22Rv1 (cell line): ENCODE measurements around the gene MAP3K9.

ENCODE experiments used
- H3K27ac ChIP-seq: fragments of 450-650 bp; 2 replicates; pipeline ENCODE4 v1.5.1; 2017
- CTCF ChIP-seq: fragments of 450-650 bp; IDR thresholded peaks from 2 replicates; pipeline ENCODE4 v1.5.1; 2017; ENCODE audit warnings: mild to moderate bottlenecking
- ZFX ChIP-seq: fragments of 450-650 bp; IDR thresholded peaks from 2 replicates; pipeline ENCODE4 v1.6.1; 2017; ENCODE audit warnings: antibody characterized with exemption, borderline replicate concordance

Gene MAP3K9

GRCh38 chr14:70731447-70732239, 77.7 kb downstream of the MAP3K9 start:
- no peak for TF ChIP-seq ZFX
- TF ChIP-seq CTCF = no peak
- H3K27ac ChIP-seq = no peak overlapping the region

GRCh38 chr14:70730393-70730792, 78.9 kb downstream of the MAP3K9 start:
- H3K27ac ChIP-seq = no peak overlapping the region
- TF ChIP-seq ZFX (no peak), CTCF (no peak)

- TF ChIP-seq CTCF (no peak), ZFX (no peak)
- no peak overlapping the region for H3K27ac ChIP-seq
These were observed 82.5 kb downstream of the MAP3K9 start for GRCh38 chr14:70726651-70727375.

GRCh38 chr14:70724944-70725343, 84.4 kb downstream of the MAP3K9 start:
- no peak for TF ChIP-seq CTCF
- TF ChIP-seq ZFX = no peak
- H3K27ac ChIP-seq = no peak overlapping the region

GRCh38 chr14:70724110-70724509, 85.2 kb downstream of the MAP3K9 start:
- TF ChIP-seq CTCF (no peak), ZFX (no peak)
- no peak overlapping the region for H3K27ac ChIP-seq

- no peak overlapping the region for H3K27ac ChIP-seq
- TF ChIP-seq CTCF = no peak
- no peak for TF ChIP-seq ZFX
These were observed 86.0 kb downstream of the MAP3K9 start for GRCh38 chr14:70723276-70723675.

GRCh38 chr14:70722418-70722817, 86.9 kb downstream of the MAP3K9 start:
- TF ChIP-seq CTCF (no peak), ZFX (no peak)
- H3K27ac ChIP-seq = no peak overlapping the region
